H1 (cell line): Measurements from ENCODE around the gene ID2. TPM values are rescaled to one million over a fixed set of nuclear protein-coding genes. Genes with fewer than 3 reads are reported as not detected.

Experiments
- CHD1 ChIP-seq: IDR thresholded peaks from 2 replicates; pipeline ENCODE4 v1.6.1; 2012; ENCODE audit warnings: low read depth, low read length, improper control_type of control experiment
- GTF2F1 ChIP-seq: IDR thresholded peaks from 2 replicates; pipeline ENCODE4 v1.6.1; 2012; ENCODE audit warnings: low read depth, low read length, improper control_type of control experiment, borderline replicate concordance
- HDAC2 ChIP-seq, 2 experiments: fragments of 300-600 bp in 1 of 2; sonication (generic) in 1 of 2; IDR thresholded peaks; 2 replicates each; pipeline ENCODE4 v1.6.1; 2011 to 2012; ENCODE audit warnings: low read depth in 2 of 2, low read length in 2 of 2, mild to moderate bottlenecking in 2 of 2, moderate library complexity in 2 of 2, borderline replicate concordance in 1 of 2, inconsistent platforms in 1 of 2
- HDAC6 ChIP-seq: IDR thresholded peaks from one replicate; pipeline ENCODE4 v1.7.1; 2012; ENCODE audit warnings: low read depth, mild to moderate bottlenecking, inconsistent platforms, low read length, moderate library complexity
- JUND ChIP-seq: IDR thresholded peaks from 2 replicates; pipeline ENCODE4 v1.6.1; 2011; ENCODE audit warnings: mild to moderate bottlenecking, improper control_type of control experiment, low read length
- RAD21 ChIP-seq, 2 experiments: IDR thresholded peaks in 1 of 2; conservative IDR thresholded peaks in 1 of 2; 2 replicates each; pipeline ENCODE4 v1.6.1; 2011; ENCODE audit warnings: low read depth in 2 of 2, low read length in 2 of 2, improper control_type of control experiment in 1 of 2, inconsistent platforms in 1 of 2, mild to moderate bottlenecking in 1 of 2, moderate library complexity in 1 of 2
- SIN3A ChIP-seq, 2 experiments: IDR thresholded peaks in 1 of 2; conservative IDR thresholded peaks in 1 of 2; 2 replicates each; pipeline ENCODE4 v1.6.1; 2011 to 2012; ENCODE audit warnings: low read length in 2 of 2, improper control_type of control experiment in 1 of 2, low read depth in 1 of 2, mild to moderate bottlenecking in 1 of 2
- SIRT6 ChIP-seq: IDR thresholded peaks from one replicate; pipeline ENCODE4 v1.7.1; 2012; ENCODE audit warnings: low read length, inconsistent platforms
- SRF ChIP-seq: IDR thresholded peaks from 2 replicates; pipeline ENCODE4 v1.6.1; 2011; ENCODE audit warnings: mild to moderate bottlenecking, low read depth, low read length, moderate library complexity
- TBP ChIP-seq: IDR thresholded peaks from 2 replicates; pipeline ENCODE4 v1.6.1; 2011; ENCODE audit warnings: low read depth, low read length, improper control_type of control experiment
- polyA plus RNA-seq, 7 experiments: library from polyadenylated mRNA; depleted of rRNA in 3 of 7; stranded (reverse) in 5 of 7; unstranded in 2 of 7; fragments of >200 nt in 5 of 7; fragments of 200-250 nt in 2 of 7; gene quantifications; 1 replicate in 5 of 7; 2 replicates in 1 of 7; 4 replicates in 1 of 7; pipeline versions ENCODE4 v1.2.1 to v1.2.3, GENCODE V29; 2011 to 2013; ENCODE audit warnings: missing spikeins in 2 of 7, mixed read lengths in 2 of 7
- total RNA-seq: library from RNA; stranded (reverse); fragmentation: NEBNext Ultra II Directional; extraction: Animal tissue kit (Norgen Biotek cat#: 25700); gene quantifications from 2 replicates; pipeline ENCODE4 v1.2.1, GENCODE V29; 2021

Gene ID2
- total and polyA plus RNA-seq, 2 of the 8 experiments (the other 6 are each of a cell fraction or from before 2014, with no cell fraction given) = 36.7 to 214 TPM

- TF ChIP-seq HDAC2 (IDR thresholded peaks at IDR 0.05; ENCODE audit: borderline replicate concordance in 1 of 2, low read depth in 2 of 2, low read length in 2 of 2) (no peak), HDAC6 (no peak), GTF2F1 (no peak), CHD1 (no peak), TBP (no peak), JUND (no peak), SIN3A (conservative IDR thresholded peaks at IDR 0.05 in 1 of 2, IDR thresholded peaks at IDR 0.05 in 1 of 2; ENCODE audit: low read depth in 1 of 2, low read length in 2 of 2) (no peak), RAD21 (IDR thresholded peaks at IDR 0.05 in 1 of 2, conservative IDR thresholded peaks at IDR 0.05 in 1 of 2; ENCODE audit: low read depth in 2 of 2, low read length in 2 of 2) (no peak), SRF (no peak), SIRT6 (no peak)
Observed at GRCh38 chr2:8639122-8639635, 42.7 kb upstream of the ID2 start (continued).
